AG10803 (cell line): ENCODE data around the gene VDAC2.
A peak's percentile ranks its signal among the peaks of the same experiment; 100 is the strongest.

Experiments
- DNase-seq: peaks from one replicate; pipeline ENCODE4 v3.0.0; 2010; ENCODE audit warnings: low read depth
- H3K4me3 ChIP-seq: 2 replicates; pipeline ENCODE4 v1.5.1; 2011; ENCODE audit warnings: mild to moderate bottlenecking, low read length, control low read depth
- TF ChIP-seq, protein P1 (sequence below): conservative IDR thresholded peaks from 2 replicates; pipeline ENCODE4 v1.5.1; 2011; ENCODE audit warnings: mild to moderate bottlenecking, low read length, control low read depth, inconsistent platforms

Gene VDAC2, protein sequence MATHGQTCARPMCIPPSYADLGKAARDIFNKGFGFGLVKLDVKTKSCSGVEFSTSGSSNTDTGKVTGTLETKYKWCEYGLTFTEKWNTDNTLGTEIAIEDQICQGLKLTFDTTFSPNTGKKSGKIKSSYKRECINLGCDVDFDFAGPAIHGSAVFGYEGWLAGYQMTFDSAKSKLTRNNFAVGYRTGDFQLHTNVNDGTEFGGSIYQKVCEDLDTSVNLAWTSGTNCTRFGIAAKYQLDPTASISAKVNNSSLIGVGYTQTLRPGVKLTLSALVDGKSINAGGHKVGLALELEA

DNA sequence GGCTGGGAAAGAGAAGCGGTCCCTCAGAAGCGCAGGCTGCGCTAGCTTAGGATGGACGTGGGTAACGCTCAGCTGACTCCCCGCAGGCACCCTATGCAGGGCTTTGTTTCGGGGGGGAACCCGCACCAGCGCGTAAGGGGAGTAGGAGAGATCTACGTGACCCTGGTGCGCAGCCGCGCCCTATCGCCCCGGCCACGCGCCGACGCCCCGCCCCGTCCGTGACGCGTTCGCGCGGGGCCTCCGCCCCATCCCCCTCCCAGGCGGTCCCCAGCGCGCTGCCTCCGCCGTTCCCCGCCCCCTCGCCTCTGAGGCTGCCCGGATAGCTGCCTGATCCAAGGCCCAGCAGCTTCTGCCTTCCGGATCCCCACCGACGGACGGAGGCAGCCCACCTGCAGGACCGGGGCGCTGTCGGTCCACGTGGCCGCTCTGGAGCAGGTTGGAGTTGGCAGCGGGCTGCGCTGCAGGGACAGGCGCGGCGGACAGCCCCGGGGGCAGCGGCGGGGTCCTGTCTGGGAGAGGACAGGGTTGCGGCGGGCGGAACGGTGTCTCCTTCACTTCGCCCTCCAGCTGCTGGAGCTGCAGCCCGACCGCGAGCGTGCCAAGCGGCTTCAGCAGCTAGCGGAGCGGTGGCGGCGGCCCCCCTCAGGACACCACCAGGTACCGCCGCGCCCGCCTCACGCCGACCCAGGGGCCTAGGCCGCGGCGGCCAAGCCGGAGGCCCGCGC, at the start of gene VDAC2:
VDAC2 (plus strand) TSS at position 515 of the 725 bp plus-strand sequence. CDS start 363 bp downstream, outside the sequence.
- H3K4me3 ChIP-seq, result peak within 1 kb of the TSS; percentile 94
- peak; percentile 85 for DNase-seq
- TF ChIP-seq, protein P1, sequence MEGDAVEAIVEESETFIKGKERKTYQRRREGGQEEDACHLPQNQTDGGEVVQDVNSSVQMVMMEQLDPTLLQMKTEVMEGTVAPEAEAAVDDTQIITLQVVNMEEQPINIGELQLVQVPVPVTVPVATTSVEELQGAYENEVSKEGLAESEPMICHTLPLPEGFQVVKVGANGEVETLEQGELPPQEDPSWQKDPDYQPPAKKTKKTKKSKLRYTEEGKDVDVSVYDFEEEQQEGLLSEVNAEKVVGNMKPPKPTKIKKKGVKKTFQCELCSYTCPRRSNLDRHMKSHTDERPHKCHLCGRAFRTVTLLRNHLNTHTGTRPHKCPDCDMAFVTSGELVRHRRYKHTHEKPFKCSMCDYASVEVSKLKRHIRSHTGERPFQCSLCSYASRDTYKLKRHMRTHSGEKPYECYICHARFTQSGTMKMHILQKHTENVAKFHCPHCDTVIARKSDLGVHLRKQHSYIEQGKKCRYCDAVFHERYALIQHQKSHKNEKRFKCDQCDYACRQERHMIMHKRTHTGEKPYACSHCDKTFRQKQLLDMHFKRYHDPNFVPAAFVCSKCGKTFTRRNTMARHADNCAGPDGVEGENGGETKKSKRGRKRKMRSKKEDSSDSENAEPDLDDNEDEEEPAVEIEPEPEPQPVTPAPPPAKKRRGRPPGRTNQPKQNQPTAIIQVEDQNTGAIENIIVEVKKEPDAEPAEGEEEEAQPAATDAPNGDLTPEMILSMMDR, result no peak

DNA sequence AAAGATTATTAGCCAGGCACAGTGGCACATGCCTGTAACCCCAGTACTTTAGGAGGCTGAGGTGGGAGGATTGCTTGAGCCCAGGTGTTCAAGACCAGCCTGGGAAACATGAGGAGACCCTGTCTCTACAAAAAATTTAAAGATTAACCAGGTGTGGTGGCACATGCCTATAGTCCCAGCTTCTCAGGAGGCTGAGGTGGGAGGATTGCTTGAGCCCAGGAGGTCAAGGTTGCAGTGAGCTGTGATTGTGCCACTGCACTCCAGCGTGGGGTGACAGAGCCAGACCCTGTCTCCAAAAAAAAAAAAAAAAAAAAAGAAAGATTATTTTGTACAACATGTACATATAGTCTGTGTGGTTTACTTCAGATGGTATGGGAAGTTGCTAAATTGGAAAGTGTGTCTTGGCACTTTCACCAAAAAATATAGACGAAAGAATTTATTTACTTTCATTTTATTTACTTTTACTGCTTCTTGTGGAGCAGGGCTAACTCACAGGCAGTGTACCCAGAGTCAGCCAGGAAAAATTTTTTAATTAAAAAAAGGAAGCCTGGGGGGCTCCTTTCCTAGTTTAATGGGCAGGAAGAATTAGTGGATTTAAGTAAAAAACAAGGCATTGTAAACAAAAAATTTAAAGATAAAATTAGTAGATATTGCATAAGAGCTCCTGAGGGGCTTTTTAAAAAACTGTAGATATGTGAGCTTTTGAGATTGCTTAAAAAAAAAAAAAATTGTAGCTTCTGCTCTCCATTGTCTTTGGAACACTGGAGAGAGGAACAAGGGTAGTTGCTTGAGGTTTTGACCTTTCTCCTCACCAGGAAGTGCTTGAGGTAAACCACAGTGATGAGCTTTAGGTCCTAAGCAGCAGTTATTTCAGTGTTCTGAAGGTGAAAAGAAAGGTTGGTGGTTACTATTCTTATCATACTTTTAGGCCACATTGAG, 44.6 kb upstream of the VDAC2 start:
- H3K4me3 ChIP-seq, result no peak overlapping the region
- TF ChIP-seq, protein P1, result no peak
- DNase-seq, result peak; percentile 39

DNA sequence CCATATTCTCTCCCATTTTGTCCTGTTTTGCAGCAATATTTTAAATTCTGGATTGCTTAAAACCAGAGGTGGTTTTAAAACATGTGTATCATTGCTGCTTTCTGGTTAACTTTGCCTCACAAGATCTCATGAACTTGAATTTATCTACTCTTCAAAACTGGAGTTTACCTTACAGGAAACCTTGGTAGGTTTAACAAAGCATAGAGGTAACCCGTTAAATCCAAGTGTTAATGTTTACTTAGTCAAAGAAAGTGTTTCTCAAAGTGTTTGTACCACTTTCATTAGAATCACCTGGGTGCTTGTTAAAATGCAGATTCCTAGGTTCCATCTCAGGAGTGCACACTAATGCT, 44.0 kb upstream of the VDAC2 start:
- DNase-seq, result no peak
- TF ChIP-seq, protein P1, result no peak
- H3K4me3 ChIP-seq, result no peak overlapping the region

DNA sequence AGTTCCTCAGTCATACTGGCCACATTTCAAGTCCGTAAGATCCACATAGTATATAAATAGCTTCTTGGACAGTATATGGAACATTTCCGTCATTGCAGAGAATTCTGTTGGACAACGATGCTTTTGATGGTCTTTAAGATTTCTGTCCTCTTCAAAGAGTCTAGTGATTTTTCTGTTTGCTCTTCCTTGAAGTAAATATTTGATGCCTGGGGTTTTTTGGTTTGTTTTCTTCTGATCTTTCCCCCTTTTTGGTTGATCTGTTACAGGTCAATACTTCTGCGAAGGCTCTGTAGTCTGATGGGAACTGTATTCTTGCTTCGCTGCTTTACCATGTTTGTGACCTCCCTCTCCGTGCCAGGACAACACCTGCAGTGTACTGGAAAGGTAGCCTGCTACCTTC, 42.3 kb upstream of the VDAC2 start:
- no peak overlapping the region for H3K4me3 ChIP-seq
- no peak for DNase-seq
- TF ChIP-seq, protein P1, result no peak

DNA sequence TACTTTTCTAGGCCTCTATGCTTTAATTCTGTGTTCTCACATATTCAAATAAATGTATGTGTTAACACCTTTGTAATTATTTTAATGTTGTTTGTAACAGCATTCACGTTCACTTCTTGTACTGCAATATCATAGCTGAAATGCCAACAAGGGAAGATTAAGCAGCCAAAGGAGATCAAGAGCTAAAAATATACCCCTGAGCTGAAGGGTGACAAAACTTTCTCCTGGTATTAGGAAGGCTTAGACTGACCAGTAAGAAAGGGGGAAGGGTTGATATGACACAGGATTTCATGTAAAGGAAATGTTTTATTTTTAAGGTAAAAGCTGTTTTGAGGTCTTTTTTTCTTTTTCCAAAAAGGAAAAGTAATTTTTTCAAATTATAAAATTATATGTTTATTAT, 40.4 kb upstream of the VDAC2 start:
- TF ChIP-seq, protein P1, result no peak
- no peak for DNase-seq

DNA sequence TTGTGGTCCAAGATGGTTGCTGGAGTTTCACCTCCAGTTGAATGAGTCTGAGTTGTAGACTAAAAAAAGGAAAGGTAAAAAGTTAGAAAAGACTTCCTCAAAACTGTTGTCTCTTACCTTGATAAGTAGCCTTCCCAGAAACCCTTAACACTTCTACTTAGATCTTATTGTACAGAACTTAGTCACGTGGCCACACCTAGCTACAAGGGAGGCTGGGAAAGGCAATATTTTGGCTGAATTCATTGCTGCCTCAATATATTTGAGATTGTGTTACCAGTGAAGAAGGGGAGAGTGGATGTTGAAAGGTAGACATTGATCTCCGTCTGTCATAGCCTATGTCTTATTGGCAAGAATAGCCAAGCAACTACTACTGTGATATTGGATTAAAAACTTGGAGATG, 35.5 kb upstream of the VDAC2 start:
- H3K4me3 ChIP-seq, result no peak overlapping the region
- TF ChIP-seq, protein P1, result no peak
- no peak for DNase-seq

More for the DNA sequence above, 40.4 kb upstream of the VDAC2 start:
- no peak overlapping the region for H3K4me3 ChIP-seq
